Lower leg skin (tissue), 3 donors: ENCODE measurements around the gene UTF1.

Experiments
- CTCF ChIP-seq, 3 donors: fragments of 450-650 bp; IDR thresholded peaks; one replicate each; pipeline ENCODE4 v1.5.1; 2016; ENCODE audit warnings: antibody characterized with exemption in 3 of 3, mild to moderate bottlenecking in 3 of 3, moderate library complexity in 2 of 3
- POLR2A ChIP-seq, 2 donors: fragments of 450-650 bp; IDR thresholded peaks; one replicate each; pipeline ENCODE4 v1.6.1; 2016 to 2017; ENCODE audit warnings: antibody characterized with exemption in 2 of 2, mild to moderate bottlenecking in 1 of 2, moderate library complexity in 1 of 2

DNA sequence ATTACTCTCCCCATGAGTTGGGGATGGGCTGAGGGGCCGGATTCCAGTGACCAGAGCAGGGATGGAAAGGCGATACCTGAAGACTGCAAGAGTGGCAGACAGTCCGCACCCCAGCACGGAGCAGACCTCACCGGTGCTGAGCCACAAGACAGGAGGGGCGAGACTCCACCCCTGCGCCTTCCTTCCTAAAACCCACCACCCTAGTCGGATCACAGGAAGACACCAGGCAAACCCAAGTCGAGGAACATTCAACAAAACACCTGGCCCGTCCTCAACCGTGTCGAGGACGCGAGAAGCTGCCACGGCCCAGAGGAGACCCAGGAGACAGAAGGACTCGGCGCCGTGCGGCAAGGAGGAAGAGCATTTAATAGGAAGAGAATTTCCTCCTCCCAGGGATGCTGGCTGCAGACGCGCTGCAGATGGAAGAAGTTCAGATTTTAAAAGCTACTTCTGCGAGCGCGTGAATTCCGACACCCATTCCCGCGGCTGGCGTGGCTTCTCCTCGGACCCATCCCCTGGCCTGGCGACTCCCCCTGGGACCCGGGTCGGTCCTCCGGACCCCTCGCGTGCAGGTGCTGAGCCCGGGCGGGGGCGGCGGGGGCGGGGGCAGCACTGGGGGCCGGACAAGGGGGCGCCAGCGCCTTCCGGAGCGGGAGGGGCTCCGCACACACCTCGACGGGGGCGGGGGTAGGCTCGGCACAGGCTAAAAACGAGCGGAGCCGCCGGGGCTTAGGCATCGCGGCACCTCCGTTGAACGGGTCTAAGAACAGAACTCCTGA is 563 bp upstream of the UTF1 start:
- TF ChIP-seq CTCF (IDR thresholded peaks at IDR 0.05): no peak
- TF ChIP-seq POLR2A (IDR thresholded peaks at IDR 0.05): no peak
